NB4 (cell line): ENCODE results near the gene HYCC1.

ENCODE experiments used
- TF ChIP-seq, protein P1 (sequence below): IDR thresholded peaks from one replicate; pipeline ENCODE4 v1.5.1; 2012; ENCODE audit warnings: low read depth, low read length
- TF ChIP-seq, protein P2 (sequence below): IDR thresholded peaks from 2 replicates; pipeline ENCODE4 v1.6.1; 2011; ENCODE audit warnings: low read depth, low read length

DNA sequence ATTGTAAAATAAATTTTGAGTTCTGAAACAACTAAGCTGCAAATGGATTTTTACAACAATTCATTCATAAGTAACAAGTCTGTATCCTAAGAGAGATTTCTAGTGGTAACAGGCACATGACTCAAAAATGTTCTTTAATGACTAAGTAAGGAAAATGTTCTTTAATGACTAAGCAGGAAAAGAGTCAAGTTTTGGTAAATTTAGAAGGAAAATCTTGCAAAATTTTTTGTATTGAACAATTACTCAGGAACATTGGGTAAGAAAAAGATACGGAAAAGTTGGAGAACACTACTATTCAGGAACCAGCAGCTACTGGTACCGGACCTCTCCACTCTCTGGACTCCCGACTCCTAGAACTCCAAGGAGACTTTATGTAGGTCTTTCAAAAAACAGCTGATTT lies 33.5 kb downstream of the HYCC1 start:
- TF ChIP-seq, protein P1, sequence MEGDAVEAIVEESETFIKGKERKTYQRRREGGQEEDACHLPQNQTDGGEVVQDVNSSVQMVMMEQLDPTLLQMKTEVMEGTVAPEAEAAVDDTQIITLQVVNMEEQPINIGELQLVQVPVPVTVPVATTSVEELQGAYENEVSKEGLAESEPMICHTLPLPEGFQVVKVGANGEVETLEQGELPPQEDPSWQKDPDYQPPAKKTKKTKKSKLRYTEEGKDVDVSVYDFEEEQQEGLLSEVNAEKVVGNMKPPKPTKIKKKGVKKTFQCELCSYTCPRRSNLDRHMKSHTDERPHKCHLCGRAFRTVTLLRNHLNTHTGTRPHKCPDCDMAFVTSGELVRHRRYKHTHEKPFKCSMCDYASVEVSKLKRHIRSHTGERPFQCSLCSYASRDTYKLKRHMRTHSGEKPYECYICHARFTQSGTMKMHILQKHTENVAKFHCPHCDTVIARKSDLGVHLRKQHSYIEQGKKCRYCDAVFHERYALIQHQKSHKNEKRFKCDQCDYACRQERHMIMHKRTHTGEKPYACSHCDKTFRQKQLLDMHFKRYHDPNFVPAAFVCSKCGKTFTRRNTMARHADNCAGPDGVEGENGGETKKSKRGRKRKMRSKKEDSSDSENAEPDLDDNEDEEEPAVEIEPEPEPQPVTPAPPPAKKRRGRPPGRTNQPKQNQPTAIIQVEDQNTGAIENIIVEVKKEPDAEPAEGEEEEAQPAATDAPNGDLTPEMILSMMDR = no peak
- TF ChIP-seq, protein P2, sequence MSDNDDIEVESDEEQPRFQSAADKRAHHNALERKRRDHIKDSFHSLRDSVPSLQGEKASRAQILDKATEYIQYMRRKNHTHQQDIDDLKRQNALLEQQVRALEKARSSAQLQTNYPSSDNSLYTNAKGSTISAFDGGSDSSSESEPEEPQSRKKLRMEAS = no peak
